HEK293 (cell line): ENCODE measurements around the gene KLF16.

ENCODE experiments used
- EGR2 ChIP-seq: fragments of 450-650 bp; formaldehyde crosslinking; IDR thresholded peaks from 2 replicates; pipeline ENCODE4 v1.5.1; 2016; ENCODE audit warnings: low read depth, missing biosample characterization, missing genetic modification characterization
- GFI1B ChIP-seq: fragments of 450-650 bp; formaldehyde crosslinking; IDR thresholded peaks from 2 replicates; pipeline ENCODE4 v1.5.1; 2016; ENCODE audit warnings: missing biosample characterization, missing genetic modification characterization
- IKZF3 ChIP-seq: fragments of 450-650 bp; IDR thresholded peaks from 2 replicates; pipeline ENCODE4 v1.5.0; 2018; ENCODE audit warnings: missing biosample characterization, mild to moderate bottlenecking, missing genetic modification characterization, moderate library complexity
- OVOL3 ChIP-seq: fragments of 450-650 bp; formaldehyde crosslinking; IDR thresholded peaks from 2 replicates; pipeline ENCODE4 v1.5.1; 2016; ENCODE audit warnings: missing biosample characterization, missing genetic modification characterization
- TCF7L2 ChIP-seq: IDR thresholded peaks from 2 replicates; pipeline ENCODE4 v1.6.1; 2011; ENCODE audit warnings: low read depth, mild to moderate bottlenecking, inconsistent platforms, low read length, moderate library complexity, borderline replicate concordance
- WT1 ChIP-seq: fragments of 450-650 bp; formaldehyde crosslinking; IDR thresholded peaks from 2 replicates; pipeline ENCODE4 v1.5.1; 2016; ENCODE audit warnings: missing biosample characterization, missing genetic modification characterization
- ZNF341 ChIP-seq: fragments of 450-650 bp; formaldehyde crosslinking; IDR thresholded peaks from 2 replicates; pipeline ENCODE4; 2016; ENCODE audit warnings: low read depth, missing biosample characterization, missing genetic modification characterization
- ZNF350 ChIP-seq: fragments of 450-650 bp; formaldehyde crosslinking; IDR thresholded peaks from 2 replicates; pipeline ENCODE4 v1.5.0; 2017; ENCODE audit warnings: missing biosample characterization, mild to moderate bottlenecking, missing genetic modification characterization
- ZNF391 ChIP-seq: fragments of 450-650 bp; formaldehyde crosslinking; IDR thresholded peaks from 2 replicates; pipeline ENCODE4 v1.5.1; 2016; ENCODE audit warnings: low read depth, missing biosample characterization, missing genetic modification characterization, borderline replicate concordance
- ZNF394 ChIP-seq: fragments of 450-650 bp; formaldehyde crosslinking; IDR thresholded peaks from 2 replicates; pipeline ENCODE4 v1.5.1; 2016; ENCODE audit warnings: missing biosample characterization, missing genetic modification characterization, mild to moderate bottlenecking, moderate library complexity, borderline replicate concordance
- ZNF514 ChIP-seq: fragments of 450-650 bp; formaldehyde crosslinking; IDR thresholded peaks from 2 replicates; pipeline ENCODE4 v1.5.1; 2016; ENCODE audit warnings: missing biosample characterization, missing genetic modification characterization
- ZNF548 ChIP-seq: fragments of 450-650 bp; formaldehyde crosslinking; IDR thresholded peaks from 2 replicates; pipeline ENCODE4 v1.5.1; 2016; ENCODE audit warnings: missing biosample characterization, missing genetic modification characterization
- ZNF555 ChIP-seq: fragments of 450-650 bp; formaldehyde crosslinking; conservative IDR thresholded peaks from 2 replicates; pipeline ENCODE4 v1.5.1; 2017; ENCODE audit warnings: missing biosample characterization, mild to moderate bottlenecking, missing genetic modification characterization, inconsistent platforms
- ZNF585B ChIP-seq: fragments of 450-650 bp; formaldehyde crosslinking; IDR thresholded peaks from 2 replicates; pipeline ENCODE4 v1.5.1; 2016; ENCODE audit warnings: missing biosample characterization, missing genetic modification characterization
- ZNF600 ChIP-seq: fragments of 450-650 bp; formaldehyde crosslinking; IDR thresholded peaks from 2 replicates; pipeline ENCODE4 v1.5.1; 2016; ENCODE audit warnings: missing biosample characterization, missing genetic modification characterization
- ZNF610 ChIP-seq: fragments of 450-650 bp; formaldehyde crosslinking; IDR thresholded peaks from 2 replicates; pipeline ENCODE4 v1.5.1; 2016; ENCODE audit warnings: missing biosample characterization, missing genetic modification characterization, borderline replicate concordance
- ZSCAN23 ChIP-seq: fragments of 450-650 bp; formaldehyde crosslinking; IDR thresholded peaks from 2 replicates; pipeline ENCODE4 v1.5.1; 2016; ENCODE audit warnings: missing biosample characterization, missing genetic modification characterization
- TF ChIP-seq, protein P1 (sequence below): fragments of 450-650 bp; formaldehyde crosslinking; IDR thresholded peaks from 2 replicates; pipeline ENCODE4 v1.5.1; 2016; ENCODE audit warnings: missing biosample characterization, missing genetic modification characterization
- TF ChIP-seq, protein P2 (sequence below): fragments of 450-650 bp; formaldehyde crosslinking; IDR thresholded peaks from 2 replicates; pipeline ENCODE4 v1.5.1; 2016; ENCODE audit warnings: missing biosample characterization, missing genetic modification characterization
- TF ChIP-seq, protein P3 (sequence below): fragments of 450-650 bp; formaldehyde crosslinking; IDR thresholded peaks from 2 replicates; pipeline ENCODE4 v1.5.0; 2017; ENCODE audit warnings: missing biosample characterization, missing genetic modification characterization, borderline replicate concordance
- TF ChIP-seq, protein P4 (sequence below): fragments of 450-650 bp; formaldehyde crosslinking; IDR thresholded peaks from 2 replicates; pipeline ENCODE4 v1.5.1; 2016; ENCODE audit warnings: missing biosample characterization, missing genetic modification characterization
- TF ChIP-seq, protein P5 (sequence below): fragments of 450-650 bp; formaldehyde crosslinking; IDR thresholded peaks from 2 replicates; pipeline ENCODE4 v1.5.1; 2016; ENCODE audit warnings: missing biosample characterization, missing genetic modification characterization
- TF ChIP-seq, protein P6 (sequence below): fragments of 450-650 bp; formaldehyde crosslinking; IDR thresholded peaks from 2 replicates; pipeline ENCODE4 v1.5.1; 2016; ENCODE audit warnings: missing biosample characterization, missing genetic modification characterization

The KLF16 gene

DNA sequence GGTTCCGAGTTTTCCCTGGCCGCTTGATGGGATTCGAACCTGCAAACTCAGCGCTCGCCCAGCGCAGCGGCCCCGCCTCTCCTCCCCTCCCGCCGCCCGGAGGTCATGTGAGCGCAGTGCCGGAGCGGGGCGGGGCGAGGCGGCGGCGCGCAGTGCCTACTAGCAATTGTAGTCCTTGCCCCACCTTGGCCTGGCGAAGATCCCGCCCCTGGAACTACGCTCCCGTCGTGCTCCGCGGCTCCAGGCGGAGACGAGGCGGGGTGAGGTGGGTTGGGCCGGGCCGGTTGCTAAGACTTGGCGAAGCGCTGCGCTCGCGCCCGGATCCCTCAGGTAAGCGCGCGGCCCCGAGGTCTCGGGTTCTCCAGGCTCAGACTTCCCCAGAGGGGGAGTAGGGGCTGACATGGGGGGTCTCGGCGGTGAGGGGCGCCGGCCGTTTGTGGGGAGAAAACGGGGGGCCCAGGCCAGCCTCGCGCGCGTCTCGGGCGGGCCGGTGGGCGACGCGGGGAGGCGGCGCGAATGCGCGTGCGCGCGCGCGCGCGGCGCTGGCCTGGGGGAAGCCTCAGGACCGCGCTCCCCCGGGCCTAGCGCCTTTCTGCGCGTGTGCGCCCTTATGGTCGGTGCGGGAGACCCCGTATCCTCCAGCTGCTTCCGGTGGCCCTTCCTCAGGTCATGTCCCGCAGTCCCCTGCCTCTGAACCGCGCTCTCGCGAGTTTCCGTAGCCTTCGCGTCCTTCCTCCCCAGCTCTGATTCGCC lies 41.9 kb upstream of the KLF16 start, which contains the start of the genes ADAT3 and SCAMP4 (continued):
- TF ChIP-seq, protein P1, sequence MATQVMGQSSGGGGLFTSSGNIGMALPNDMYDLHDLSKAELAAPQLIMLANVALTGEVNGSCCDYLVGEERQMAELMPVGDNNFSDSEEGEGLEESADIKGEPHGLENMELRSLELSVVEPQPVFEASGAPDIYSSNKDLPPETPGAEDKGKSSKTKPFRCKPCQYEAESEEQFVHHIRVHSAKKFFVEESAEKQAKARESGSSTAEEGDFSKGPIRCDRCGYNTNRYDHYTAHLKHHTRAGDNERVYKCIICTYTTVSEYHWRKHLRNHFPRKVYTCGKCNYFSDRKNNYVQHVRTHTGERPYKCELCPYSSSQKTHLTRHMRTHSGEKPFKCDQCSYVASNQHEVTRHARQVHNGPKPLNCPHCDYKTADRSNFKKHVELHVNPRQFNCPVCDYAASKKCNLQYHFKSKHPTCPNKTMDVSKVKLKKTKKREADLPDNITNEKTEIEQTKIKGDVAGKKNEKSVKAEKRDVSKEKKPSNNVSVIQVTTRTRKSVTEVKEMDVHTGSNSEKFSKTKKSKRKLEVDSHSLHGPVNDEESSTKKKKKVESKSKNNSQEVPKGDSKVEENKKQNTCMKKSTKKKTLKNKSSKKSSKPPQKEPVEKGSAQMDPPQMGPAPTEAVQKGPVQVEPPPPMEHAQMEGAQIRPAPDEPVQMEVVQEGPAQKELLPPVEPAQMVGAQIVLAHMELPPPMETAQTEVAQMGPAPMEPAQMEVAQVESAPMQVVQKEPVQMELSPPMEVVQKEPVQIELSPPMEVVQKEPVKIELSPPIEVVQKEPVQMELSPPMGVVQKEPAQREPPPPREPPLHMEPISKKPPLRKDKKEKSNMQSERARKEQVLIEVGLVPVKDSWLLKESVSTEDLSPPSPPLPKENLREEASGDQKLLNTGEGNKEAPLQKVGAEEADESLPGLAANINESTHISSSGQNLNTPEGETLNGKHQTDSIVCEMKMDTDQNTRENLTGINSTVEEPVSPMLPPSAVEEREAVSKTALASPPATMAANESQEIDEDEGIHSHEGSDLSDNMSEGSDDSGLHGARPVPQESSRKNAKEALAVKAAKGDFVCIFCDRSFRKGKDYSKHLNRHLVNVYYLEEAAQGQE (tag by site-specific recombination) = no peak
- TF ChIP-seq ZNF610 (tag by site-specific recombination) (no peak; the same call in 1 of the 2 replicates), WT1 (tag by site-specific recombination) (no peak; the same call in 1 of the 2 replicates), ZSCAN23 (tag by site-specific recombination) (no peak), EGR2 (peak; percentile 55), ZNF600 (no peak), TCF7L2 (no peak), ZNF394 (tag by site-specific recombination) (0 out of 2 replicates have a peak, but pooled peaks have one; percentile 18), GFI1B (tag by site-specific recombination) (no peak), ZNF548 (tag by site-specific recombination) (no peak), ZNF341 (tag by site-specific recombination) (peak; percentile 62), OVOL3 (no peak), ZNF514 (tag by site-specific recombination) (no peak), IKZF3 (peak; percentile 40; the same call in 1 of the 2 replicates), ZNF555 (tag by site-specific recombination) (no peak), ZNF585B (tag by site-specific recombination) (no peak), ZNF350 (no peak), ZNF391 (tag by site-specific recombination) (peak; percentile 13; the same call in 1 of the 2 replicates)
- TF ChIP-seq, protein P2, sequence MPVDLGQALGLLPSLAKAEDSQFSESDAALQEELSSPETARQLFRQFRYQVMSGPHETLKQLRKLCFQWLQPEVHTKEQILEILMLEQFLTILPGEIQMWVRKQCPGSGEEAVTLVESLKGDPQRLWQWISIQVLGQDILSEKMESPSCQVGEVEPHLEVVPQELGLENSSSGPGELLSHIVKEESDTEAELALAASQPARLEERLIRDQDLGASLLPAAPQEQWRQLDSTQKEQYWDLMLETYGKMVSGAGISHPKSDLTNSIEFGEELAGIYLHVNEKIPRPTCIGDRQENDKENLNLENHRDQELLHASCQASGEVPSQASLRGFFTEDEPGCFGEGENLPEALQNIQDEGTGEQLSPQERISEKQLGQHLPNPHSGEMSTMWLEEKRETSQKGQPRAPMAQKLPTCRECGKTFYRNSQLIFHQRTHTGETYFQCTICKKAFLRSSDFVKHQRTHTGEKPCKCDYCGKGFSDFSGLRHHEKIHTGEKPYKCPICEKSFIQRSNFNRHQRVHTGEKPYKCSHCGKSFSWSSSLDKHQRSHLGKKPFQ (tag by site-specific recombination) = no peak
- TF ChIP-seq, protein P3, sequence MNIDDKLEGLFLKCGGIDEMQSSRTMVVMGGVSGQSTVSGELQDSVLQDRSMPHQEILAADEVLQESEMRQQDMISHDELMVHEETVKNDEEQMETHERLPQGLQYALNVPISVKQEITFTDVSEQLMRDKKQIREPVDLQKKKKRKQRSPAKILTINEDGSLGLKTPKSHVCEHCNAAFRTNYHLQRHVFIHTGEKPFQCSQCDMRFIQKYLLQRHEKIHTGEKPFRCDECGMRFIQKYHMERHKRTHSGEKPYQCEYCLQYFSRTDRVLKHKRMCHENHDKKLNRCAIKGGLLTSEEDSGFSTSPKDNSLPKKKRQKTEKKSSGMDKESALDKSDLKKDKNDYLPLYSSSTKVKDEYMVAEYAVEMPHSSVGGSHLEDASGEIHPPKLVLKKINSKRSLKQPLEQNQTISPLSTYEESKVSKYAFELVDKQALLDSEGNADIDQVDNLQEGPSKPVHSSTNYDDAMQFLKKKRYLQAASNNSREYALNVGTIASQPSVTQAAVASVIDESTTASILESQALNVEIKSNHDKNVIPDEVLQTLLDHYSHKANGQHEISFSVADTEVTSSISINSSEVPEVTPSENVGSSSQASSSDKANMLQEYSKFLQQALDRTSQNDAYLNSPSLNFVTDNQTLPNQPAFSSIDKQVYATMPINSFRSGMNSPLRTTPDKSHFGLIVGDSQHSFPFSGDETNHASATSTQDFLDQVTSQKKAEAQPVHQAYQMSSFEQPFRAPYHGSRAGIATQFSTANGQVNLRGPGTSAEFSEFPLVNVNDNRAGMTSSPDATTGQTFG (tag by site-specific recombination) = no peak
- TF ChIP-seq, protein P4, sequence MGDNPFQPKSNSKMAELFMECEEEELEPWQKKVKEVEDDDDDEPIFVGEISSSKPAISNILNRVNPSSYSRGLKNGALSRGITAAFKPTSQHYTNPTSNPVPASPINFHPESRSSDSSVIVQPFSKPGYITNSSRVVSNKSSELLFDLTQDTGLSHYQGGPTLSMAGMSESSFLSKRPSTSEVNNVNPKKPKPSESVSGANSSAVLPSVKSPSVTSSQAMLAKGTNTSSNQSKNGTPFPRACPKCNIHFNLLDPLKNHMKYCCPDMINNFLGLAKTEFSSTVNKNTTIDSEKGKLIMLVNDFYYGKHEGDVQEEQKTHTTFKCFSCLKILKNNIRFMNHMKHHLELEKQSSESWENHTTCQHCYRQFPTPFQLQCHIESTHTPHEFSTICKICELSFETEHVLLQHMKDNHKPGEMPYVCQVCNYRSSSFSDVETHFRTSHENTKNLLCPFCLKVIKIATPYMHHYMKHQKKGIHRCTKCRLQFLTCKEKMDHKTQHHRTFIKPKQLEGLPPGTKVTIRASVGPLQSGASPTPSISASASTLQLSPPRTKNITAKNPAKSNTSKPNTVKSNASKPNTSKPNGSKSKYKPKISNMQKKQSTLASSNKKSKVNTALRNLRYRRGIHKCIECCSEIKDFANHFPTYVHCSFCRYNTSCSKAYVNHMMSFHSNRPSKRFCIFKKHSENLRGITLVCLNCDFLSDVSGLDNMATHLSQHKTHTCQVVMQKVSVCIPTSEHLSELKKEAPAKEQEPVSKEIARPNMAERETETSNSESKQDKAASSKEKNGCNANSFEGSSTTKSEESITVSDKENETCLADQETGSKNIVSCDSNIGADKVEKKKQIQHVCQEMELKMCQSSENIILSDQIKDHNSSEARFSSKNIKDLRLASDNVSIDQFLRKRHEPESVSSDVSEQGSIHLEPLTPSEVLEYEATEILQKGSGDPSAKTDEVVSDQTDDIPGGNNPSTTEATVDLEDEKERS (tag by site-specific recombination) = no peak
- TF ChIP-seq, protein P5, sequence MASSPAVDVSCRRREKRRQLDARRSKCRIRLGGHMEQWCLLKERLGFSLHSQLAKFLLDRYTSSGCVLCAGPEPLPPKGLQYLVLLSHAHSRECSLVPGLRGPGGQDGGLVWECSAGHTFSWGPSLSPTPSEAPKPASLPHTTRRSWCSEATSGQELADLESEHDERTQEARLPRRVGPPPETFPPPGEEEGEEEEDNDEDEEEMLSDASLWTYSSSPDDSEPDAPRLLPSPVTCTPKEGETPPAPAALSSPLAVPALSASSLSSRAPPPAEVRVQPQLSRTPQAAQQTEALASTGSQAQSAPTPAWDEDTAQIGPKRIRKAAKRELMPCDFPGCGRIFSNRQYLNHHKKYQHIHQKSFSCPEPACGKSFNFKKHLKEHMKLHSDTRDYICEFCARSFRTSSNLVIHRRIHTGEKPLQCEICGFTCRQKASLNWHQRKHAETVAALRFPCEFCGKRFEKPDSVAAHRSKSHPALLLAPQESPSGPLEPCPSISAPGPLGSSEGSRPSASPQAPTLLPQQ (tag by site-specific recombination) = peak; percentile 79
- TF ChIP-seq, protein P6, sequence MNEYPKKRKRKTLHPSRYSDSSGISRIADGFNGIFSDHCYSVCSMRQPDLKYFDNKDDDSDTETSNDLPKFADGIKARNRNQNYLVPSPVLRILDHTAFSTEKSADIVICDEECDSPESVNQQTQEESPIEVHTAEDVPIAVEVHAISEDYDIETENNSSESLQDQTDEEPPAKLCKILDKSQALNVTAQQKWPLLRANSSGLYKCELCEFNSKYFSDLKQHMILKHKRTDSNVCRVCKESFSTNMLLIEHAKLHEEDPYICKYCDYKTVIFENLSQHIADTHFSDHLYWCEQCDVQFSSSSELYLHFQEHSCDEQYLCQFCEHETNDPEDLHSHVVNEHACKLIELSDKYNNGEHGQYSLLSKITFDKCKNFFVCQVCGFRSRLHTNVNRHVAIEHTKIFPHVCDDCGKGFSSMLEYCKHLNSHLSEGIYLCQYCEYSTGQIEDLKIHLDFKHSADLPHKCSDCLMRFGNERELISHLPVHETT (tag by site-specific recombination) = no peak
